Amniotic epithelial cell (primary cell): ENCODE results near the gene ADAM30.

ENCODE experiments used
- DNase-seq: peaks from one replicate; pipeline ENCODE4 v3.0.0-alpha.2; 2010; ENCODE audit warnings: low read depth

Gene ADAM30

GRCh38 chr1:119908661-119909060, 12.3 kb upstream of the ADAM30 start:
- DNase-seq: no peak

DNA sequence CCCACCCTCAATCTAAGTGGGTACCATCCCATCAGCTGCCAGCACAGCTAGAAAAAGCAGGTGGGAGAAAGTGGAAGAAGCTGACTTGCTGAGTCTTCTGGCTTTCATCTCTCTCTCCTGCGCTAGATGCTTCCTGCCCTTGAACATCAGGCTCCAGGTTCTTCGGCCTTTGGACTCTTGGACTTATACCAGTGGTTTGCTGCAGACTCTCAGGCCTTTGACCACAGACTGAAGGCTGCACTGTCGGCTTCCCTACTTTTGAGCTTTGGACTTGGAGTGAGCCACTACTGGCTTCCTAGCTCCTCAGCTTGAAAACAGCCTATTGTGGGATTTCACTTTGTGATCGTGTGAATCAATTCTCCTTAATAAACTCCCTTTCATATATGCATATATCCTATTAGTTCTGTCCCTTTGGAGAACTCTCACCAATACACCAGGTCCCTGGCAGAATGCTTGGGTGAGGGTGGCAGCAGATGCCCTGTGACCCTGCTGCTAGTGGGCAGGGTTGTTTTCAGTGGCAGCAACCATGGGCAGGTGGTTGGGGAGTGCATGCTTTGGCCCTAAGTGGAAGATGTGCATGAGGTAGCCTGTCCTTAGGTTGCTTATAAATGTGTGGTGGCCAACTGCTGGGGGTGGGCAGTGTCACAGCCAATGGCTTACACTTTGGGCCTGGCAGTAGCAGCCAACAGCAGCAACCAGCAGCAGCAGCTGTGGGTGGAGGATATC, 10.8 kb upstream of the ADAM30 start:
- DNase-seq: no peak

DNA sequence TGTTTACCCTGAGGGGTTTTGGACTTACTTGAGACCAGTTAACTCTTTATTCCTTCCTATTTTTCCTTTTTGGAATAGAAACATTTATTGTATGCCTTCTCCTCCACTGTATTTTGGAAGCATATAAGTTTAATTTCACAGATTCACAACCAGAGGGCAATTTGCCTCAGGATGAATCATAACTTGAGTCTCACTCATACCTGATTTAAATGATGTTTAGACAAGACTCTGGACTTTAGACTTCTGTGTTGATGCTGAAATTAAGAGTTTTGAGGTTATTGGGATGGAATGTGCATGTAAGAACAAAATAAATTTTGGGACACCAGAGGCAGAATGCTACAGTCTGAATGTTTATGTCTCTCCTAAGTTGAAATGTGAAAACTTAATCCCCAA, 7.1 kb upstream of the ADAM30 start:
- DNase-seq: no peak

DNA sequence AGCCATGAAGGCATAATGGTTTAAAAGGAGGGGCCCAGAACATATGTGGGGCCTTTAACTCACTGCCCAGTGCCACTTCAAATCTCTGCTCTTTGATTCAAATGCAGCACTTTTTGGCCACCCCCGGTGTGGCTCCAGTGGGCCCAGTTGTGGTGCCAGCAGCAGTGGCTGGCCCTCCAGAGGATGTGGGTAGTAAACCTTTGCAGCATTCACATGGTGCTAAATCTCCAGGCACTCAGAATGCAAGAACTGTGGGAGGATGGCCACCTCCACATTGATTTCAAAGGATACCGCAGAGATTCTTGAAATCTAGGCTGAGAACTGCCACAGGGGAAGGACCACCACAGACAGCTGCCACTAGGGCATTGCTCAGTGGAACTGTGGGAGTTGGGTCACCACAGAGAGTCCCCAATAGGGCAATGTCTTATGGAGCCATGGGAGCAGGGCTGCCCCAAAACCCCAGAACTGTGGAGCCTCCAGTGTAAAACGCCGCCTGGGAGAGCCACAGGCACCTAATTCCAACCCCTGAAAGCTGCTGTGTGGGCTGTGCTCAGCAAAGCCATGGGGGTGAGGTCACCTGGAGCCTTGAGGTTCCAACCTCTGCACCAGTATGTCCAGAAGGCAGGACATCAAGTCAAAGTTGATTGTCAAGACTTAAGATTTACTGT, 6.6 kb upstream of the ADAM30 start:
- no peak for DNase-seq

- no peak for DNase-seq
These were observed 2.8 kb upstream of the ADAM30 start for GRCh38 chr1:119898981-119899720.

- DNase-seq: no peak
These were observed 2.2 kb upstream of the ADAM30 start for GRCh38 chr1:119898530-119898929.

DNA sequence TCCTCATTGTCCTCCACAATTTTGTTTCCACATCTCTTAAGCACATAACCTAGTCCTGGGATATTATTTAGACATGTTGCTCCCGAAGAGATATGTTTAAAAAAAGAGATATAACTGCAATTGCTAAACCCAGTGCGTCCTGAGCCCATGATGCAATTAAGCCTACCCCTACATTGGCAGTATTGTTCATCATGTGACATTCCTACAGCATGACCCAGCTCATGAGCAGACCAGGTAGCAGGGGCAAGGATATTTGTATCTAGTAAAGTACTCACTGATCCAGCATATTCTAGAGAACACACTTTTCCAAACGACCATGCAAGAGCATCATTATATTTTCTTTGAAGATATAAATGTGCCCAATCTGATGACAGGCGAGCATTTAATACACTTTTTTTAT, 1.2 kb downstream of the ADAM30 start:
- peak; percentile 32 for DNase-seq

- no peak for DNase-seq
These were observed 2.3 kb downstream of the ADAM30 start for GRCh38 chr1:119893827-119894700.

GRCh38 chr1:119893238-119893791, 3.0 kb downstream of the ADAM30 start:
- no peak for DNase-seq

DNA sequence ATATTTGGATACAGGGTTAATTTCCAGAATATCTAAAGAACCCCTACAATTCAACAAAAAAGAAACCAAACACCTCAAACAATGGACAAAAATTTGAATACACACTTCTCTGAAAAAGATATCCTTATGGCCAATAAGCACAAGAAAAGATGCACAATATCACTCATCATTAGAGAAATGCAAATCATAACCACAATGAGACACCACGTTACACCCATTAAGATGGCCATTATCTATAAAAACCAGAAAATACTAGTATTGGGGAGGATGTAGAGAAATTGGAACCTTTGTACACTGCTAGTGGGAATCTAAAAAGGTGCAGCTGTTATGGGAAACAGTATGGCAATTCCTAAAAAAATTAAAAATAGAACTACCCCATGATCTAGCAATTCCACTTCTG, 4.9 kb downstream of the ADAM30 start:
- DNase-seq: no peak

DNA sequence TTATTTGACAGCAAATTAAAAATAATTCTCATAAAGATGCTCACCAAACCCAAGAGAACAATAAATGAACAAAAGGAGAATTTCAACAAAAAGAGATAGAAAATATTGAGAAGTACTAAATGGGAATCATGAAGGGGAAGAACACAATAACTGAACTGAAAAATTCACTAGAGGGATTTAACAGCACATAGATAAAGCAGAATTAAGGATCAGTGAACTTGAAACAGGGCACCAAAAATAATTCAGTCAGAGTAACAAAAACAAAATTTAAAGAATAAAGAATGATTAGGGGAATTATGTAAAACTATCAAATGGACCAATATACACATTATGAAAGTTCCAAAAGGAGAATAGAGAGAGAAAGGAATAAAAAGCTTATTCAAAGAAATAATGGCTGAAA, 7.8 kb downstream of the ADAM30 start:
- DNase-seq: no peak

- DNase-seq: no peak
These were observed 8.9 kb downstream of the ADAM30 start for GRCh38 chr1:119887427-119887826.

DNA sequence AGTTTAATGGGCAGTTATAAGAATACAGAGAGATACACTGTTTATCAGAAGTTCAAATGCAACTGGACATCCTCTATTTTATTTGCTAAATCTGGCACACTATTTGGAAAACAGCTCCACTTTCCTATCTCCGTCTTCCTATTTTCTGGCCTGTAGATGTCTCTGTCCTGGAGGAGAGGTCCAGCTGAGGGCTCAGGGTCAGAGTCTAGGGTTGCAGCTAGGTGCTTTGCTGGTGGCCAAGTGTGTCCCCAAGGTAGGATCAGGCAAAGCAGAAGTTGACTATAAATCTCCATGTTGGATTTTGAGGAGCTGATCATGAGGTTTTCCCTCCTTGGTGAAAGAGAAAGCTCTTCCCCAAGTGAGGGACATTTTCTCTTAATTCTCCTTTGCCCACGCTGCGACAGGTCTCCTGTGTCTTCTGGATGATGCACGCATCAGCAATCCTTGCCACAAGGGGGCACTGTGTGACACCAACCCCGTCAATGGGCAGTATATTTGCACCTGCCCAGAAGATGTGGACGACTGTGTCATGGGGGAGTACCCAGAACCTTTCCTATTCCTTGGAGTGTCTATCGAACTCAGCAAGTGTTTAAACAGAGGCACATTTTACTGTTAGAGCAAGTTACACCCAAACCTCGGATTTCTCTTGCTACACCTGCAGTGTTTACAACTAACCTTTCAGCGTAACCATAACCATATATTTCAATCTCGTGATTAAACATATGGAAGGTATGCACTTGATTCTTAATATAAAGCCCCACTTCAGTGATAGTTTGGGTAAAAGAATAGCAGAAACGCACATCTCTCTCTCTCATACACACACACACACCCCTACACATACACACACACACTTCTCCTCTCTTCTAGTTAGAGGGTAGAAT, 10.2 kb downstream of the ADAM30 start:
- DNase-seq: peak; percentile 37

- no peak for DNase-seq
These were observed 11.6 kb downstream of the ADAM30 start for GRCh38 chr1:119884711-119885110.

DNA sequence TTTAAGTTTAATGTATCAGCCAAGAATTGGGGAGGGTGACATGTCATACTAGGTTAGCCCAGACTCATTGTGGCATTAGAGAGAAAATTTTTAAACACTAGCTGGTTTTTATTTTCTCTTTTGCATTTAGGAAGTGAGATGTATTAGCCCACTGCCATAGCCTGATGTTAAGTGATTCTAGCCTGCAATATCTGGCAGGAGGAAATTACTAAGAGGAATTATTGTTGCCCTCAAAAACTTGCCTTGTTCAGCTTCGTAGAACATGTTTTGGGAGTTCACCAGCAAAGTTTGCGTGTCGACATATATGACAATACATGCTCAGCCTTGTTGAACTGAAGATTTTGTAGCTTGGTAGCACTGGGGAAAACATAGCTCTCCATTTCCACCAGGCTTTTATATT, 12.5 kb downstream of the ADAM30 start:
- no peak for DNase-seq

DNA sequence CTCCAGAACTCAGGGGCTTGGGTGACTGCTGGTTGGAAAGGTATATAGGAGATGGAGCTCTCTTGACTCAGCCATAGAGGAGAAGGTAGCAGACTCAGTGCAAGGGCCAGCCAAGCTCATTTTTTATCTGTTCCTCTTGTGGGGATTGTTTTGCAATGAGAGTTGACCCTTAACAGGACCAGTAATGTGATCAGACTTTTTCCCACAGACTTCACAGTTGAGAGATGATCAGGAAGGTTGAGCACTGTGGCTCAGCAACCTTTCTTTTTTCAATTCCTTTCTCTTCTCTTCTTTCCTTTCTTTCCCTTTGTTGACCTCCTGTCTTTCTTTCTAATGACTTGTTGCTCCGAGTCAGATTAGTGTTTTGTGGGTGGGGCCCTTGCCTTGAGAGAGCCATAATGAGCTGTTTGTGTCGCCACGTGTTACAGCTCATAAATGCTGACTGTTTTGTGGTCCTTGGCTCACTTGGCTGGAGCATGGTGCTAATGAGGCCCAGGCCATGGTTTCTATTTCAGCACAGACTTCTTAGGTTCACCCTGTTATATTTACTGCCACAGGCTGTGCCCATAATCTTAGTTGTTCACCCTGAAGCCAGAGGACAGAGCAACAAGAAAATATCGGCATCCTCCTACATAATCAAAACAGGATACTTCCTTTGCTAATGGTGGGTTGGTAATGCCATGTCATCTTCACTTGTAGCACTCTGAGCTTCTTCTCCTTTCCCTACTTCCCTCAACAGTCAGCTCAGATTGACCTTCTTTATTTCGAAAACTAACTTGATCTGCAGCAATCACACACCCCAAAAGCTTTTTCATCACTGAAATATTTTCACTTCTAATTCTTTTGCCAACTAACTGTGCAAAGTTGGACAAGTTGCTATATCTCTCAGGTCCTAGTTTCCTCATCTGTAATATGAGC, 13.9 kb downstream of the ADAM30 start:
- DNase-seq: peak; percentile 38

DNA sequence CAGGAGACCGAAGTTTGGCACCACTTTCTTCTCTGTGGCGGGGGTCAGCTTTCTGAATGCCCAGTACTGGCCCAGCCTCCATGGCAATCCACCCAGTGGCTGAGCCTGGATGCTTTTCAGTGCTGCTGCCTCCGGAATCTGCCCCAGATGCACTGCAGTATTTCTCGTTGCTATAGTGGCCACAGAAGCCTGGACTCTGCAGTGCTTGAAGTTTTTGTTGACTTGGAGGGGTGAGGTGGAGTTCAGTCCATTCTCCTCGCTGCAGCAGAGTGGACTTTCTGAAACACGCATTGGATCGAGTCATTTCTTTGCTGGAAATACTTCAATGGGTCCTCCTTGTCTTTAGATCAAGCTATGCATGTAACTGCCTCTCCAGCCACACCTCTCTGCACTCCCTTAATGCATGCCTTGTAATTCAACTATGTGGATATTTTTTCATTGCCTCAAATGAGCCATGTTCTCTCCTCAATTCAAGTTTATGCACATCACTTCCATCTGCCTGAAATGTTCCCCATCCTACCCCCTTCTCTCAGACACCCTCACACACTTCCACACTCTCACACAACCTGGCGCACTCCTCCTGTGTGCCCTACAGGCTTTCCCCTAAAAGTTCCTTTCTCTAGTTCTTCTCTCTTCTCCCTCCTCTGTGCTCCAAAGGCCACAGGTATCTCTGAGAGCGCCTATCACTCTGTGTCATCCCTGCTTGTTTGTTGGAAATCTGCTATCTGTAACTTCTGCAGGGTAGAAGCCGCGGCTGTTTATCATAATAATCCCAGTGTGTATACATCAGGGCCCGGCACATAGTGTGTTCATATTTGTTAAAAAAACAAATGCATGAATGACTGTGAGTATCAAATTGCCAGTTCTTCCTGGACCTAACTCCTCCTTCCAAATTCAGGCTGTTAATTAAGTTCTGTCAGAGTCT, 16.5 kb downstream of the ADAM30 start:
- DNase-seq: no peak

DNA sequence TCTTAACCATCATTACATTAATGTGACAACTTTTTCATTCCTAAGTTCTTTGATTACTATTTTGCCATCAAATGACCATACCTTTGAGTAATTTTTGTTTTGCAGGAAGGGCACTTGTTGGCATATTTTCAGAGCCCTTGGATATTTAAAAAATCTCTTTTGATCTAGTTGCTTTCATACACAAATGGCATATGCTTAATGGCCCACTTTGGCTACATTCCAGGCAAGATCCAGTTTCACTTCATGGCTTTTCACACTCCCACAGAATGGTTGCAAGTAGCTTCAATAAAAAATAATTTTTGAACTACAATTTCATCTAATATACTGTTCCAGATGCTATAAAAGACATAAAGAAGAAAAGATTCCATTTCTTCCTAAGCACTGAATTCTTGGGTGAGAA, 18.1 kb downstream of the ADAM30 start:
- no peak for DNase-seq

DNA sequence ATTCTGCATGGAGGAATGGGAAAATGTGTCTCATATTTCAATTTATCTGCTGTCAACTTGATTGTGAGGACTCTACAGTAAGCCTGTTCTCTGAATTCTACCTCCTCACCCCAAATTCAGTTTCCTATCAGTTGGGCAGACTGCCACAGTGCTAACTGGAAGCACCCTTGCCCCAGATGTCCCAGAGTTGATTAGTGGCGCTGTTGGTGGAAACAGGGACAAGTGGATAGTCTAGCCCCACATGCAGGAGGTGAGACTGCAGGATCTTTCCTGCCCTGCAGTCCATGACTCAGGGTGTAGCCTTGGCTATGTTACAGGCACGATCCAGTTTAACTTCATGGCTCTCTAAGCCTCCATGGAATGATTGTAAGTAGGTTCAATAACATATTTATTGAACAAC, 22.1 kb downstream of the ADAM30 start:
- DNase-seq: no peak
